Retinal pigment epithelial cell (primary cell): ENCODE results near the gene CBX6.

Source experiments
- DNase-seq: peaks from one replicate; pipeline ENCODE4 v3.0.0-alpha.2; 2010; ENCODE audit warnings: low read depth
- H3K4me3 ChIP-seq: 2 replicates; pipeline ENCODE4 v1.5.1; 2011; ENCODE audit warnings: mild to moderate bottlenecking, low read length, control low read depth, moderate library complexity
- TF ChIP-seq, protein P1 (sequence below): conservative IDR thresholded peaks from 2 replicates; pipeline ENCODE4 v1.5.1; 2011; ENCODE audit warnings: low read depth, low read length, control low read depth, inconsistent platforms

CBX6 gene

DNA sequence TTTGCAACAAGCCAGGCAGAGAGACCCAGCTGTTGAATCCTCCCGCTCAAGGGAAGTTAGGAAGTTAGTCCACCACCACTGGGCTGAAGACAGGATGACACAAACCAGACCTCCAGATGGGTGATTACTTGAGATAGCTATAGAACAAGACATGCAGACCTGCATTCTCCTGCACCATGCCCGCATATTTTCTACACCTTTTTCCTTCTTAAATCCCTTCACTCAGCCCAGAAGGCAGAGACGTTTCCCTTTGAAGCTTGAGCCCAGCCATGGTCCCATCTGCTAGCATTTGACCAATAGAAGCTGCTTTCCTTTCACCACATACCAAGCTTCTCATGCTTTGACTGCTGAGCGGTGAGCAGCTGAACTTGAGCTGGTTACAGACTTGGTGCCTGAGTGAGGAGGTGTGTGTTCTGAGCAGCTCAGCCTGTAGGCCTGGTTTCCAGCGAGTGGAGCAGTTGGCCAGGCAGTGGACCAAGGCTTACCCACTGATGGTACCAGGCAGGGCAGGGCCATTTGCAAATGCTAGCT, 29.2 kb upstream of the CBX6 start:
- DNase-seq: no peak
- TF ChIP-seq, protein P1, sequence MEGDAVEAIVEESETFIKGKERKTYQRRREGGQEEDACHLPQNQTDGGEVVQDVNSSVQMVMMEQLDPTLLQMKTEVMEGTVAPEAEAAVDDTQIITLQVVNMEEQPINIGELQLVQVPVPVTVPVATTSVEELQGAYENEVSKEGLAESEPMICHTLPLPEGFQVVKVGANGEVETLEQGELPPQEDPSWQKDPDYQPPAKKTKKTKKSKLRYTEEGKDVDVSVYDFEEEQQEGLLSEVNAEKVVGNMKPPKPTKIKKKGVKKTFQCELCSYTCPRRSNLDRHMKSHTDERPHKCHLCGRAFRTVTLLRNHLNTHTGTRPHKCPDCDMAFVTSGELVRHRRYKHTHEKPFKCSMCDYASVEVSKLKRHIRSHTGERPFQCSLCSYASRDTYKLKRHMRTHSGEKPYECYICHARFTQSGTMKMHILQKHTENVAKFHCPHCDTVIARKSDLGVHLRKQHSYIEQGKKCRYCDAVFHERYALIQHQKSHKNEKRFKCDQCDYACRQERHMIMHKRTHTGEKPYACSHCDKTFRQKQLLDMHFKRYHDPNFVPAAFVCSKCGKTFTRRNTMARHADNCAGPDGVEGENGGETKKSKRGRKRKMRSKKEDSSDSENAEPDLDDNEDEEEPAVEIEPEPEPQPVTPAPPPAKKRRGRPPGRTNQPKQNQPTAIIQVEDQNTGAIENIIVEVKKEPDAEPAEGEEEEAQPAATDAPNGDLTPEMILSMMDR: no peak
- no peak overlapping the region for H3K4me3 ChIP-seq

DNA sequence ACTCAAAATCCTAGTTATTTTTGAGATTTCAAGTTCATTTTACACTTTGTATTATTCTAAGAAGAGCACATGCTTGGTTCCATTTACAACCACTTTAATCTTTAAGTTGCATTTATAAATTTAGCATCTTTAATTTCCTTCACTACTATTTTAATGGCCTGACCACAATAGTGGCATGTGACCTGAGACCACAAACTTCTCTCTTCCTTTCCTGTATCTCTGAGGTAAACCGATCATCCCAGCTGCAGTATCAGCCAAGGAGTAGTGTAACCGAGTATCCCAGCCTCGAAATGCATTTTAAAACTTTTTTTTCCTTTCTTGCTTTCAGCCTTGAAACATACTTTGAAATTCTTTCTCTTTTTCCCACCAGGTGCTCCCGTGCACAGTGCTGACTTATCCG, 28.7 kb upstream of the CBX6 start:
- TF ChIP-seq, protein P1: no peak
- no peak for DNase-seq
- H3K4me3 ChIP-seq: no peak overlapping the region

DNA sequence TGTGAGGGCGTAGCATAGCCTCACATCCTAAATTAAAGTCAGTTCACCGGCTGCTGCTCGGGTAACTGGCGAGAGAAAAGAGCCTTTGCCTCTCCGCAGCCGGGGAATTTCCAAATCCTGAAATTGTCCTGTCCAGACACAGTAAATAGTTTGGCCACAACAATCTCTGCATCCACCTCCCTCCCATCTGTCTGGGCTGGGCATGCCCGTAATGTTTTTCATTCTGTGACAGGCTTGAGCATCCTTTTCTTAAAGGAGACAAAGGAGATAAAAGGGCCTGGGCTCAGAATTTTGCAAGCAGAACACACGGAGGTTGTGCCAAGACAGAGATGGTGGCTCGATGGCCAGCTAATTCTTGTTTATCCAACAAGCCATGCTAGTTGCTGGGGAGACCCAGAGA, 19.2 kb upstream of the CBX6 start:
- H3K4me3 ChIP-seq: no peak overlapping the region
- DNase-seq: no peak
- TF ChIP-seq, protein P1: no peak

DNA sequence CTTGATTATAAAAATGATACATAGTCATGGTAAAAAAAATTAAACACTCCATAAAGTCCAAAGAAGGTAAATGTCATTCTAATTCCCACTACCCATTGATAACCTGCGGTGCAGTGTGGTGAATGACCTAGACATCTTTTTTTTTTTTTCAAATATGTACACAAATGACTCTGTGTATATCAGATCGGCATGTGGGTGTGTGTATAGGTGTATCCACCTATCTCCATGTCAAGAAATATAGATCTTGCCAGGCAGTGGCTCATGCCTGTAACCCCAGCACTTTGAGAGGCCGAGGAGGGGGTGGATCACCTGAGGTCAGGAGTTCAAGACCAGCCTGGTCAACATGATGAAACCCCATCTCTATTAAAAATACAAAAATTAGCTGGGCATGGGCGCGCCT, 18.4 kb upstream of the CBX6 start:
- no peak overlapping the region for H3K4me3 ChIP-seq
- no peak for DNase-seq
- TF ChIP-seq, protein P1: no peak

DNA sequence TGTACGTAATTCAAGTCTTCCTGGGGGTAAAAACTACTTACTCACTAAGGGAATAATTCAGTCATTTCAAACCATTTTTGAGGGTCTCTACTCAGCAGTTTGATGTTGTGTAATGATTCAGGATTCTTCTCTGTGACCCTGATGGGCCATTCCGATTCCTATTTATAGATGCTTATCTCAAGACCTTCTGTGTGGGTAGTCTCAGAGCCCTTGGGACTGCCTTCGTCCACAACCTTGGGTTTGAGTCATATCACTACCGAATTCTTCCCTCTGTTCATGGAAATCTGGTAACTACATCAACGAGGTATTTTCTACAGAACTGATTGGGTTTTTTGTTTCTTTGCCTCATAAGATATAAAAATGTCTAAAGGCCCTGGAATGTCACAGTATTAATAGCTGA, 14.3 kb upstream of the CBX6 start:
- H3K4me3 ChIP-seq: no peak overlapping the region
- TF ChIP-seq, protein P1: no peak
- DNase-seq: no peak

DNA sequence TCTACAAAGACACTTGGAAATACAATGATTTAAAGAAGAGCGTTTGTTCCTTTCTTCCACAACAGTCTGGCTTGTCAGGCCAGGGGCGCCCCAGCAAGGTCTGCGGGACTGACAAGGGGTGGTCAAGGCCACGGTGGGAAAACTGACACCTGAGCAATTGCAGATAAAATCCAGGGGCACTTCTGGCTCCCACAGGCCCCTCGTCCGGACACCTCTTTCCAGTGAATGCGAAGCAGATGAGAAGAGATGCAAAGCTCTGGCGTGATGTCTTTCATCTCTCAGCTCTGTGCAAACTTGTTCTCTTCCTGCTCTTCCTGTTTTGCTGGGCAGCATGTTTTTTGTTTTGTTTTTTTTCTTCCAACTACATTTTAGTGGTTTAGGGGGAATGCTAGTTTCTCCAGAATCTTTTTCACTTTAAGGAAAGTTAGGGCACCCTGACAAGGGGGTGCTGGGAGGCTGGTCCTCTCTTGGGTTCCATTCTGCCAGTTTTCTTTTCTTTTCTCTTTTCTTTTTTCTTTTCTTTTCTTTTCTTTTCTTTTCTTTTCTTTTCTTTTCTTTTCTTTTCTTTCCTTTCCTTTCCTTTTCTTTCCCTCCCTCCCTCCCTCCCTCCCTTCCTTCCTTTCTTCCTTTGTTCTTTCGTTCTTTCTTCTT, 11.1 kb upstream of the CBX6 start:
- no peak for DNase-seq
- TF ChIP-seq, protein P1: no peak
- H3K4me3 ChIP-seq: no peak overlapping the region
